Mesendoderm (in vitro differentiated cells): ENCODE measurements around the gene GADD45A.
A peak's percentile ranks its signal among the peaks of the same experiment; 100 is the strongest.

Experiments used
- DNase-seq: peaks from one replicate; pipeline ENCODE4 v3.0.0; 2013
- H2AK5ac ChIP-seq: 2 replicates; pipeline ENCODE4 v1.6.1; 2013; ENCODE audit warnings: low read length, inconsistent platforms
- H2BK120ac ChIP-seq: 2 replicates; pipeline ENCODE4 v1.6.1; 2013; ENCODE audit warnings: low read depth, mild to moderate bottlenecking, low read length, moderate library complexity, mixed read lengths
- H2BK15ac ChIP-seq: replicated peaks from 2 replicates; pipeline ENCODE4 v1.6.1; 2013; ENCODE audit warnings: low read depth, mild to moderate bottlenecking, moderate library complexity
- H2BK5ac ChIP-seq: 2 replicates; pipeline ENCODE4 v1.6.1; 2013; ENCODE audit warnings: low read length, inconsistent platforms
- H3K18ac ChIP-seq: 2 replicates; pipeline ENCODE4 v1.6.1; 2013; ENCODE audit warnings: mild to moderate bottlenecking, low read length, mixed read lengths
- H3K23ac ChIP-seq: one replicate; pipeline ENCODE4 v1.6.1; 2013; ENCODE audit warnings: low read length
- H3K27ac ChIP-seq: 2 replicates; pipeline ENCODE4 v1.5.1; 2013; ENCODE audit warnings: low read depth, mild to moderate bottlenecking, inconsistent platforms, low read length, moderate library complexity
- H3K27me3 ChIP-seq: 2 replicates; pipeline ENCODE4 v1.6.1; 2013; ENCODE audit warnings: low read length, control low read depth, mild to moderate bottlenecking, inconsistent platforms; ENCODE audit not compliant: insufficient read depth, poor library complexity
- H3K36me3 ChIP-seq: 2 replicates; pipeline ENCODE4 v1.6.1; 2013; ENCODE audit warnings: low read length, inconsistent platforms; ENCODE audit not compliant: control insufficient read depth, insufficient read depth
- H3K4ac ChIP-seq: one replicate; pipeline ENCODE4 v1.6.1; 2013; ENCODE audit warnings: low read depth, mild to moderate bottlenecking, low read length, moderate library complexity
- H3K4me1 ChIP-seq: 2 replicates; pipeline ENCODE4 v1.6.1; 2013; ENCODE audit warnings: low read depth, low read length, inconsistent platforms; ENCODE audit not compliant: control insufficient read depth
- H3K4me2 ChIP-seq: 2 replicates; pipeline ENCODE4 v1.6.1; 2013; ENCODE audit warnings: low read length
- H3K4me3 ChIP-seq: 2 replicates; pipeline ENCODE4 v1.5.1; 2013; ENCODE audit warnings: mild to moderate bottlenecking, low read length
- H3K56ac ChIP-seq: one replicate; pipeline ENCODE4 v1.6.1; 2013; ENCODE audit warnings: low read length
- H3K79me1 ChIP-seq: 2 replicates; pipeline ENCODE4 v1.6.1; 2013; ENCODE audit warnings: low read length, inconsistent platforms
- H3K79me2 ChIP-seq: 2 replicates; pipeline ENCODE4 v1.6.1; 2013; ENCODE audit warnings: mild to moderate bottlenecking, low read length; ENCODE audit not compliant: control insufficient read depth, insufficient read depth
- H3K9ac ChIP-seq: 2 replicates; pipeline ENCODE4 v1.6.1; 2013; ENCODE audit warnings: low read length, inconsistent platforms
- H4K5ac ChIP-seq: one replicate; pipeline ENCODE4 v1.6.1; 2013; ENCODE audit warnings: low read length
- H4K8ac ChIP-seq: one replicate; pipeline ENCODE4 v1.6.1; 2013; ENCODE audit warnings: low read depth, mild to moderate bottlenecking, control low read depth, low read length, moderate library complexity
- WGBS: extraction: QIAGEN DNeasy Blood & Tissue Kit; methylation state at CpG from one replicate; pipeline ENCODE4 v1.1.7; 2013; ENCODE audit warnings: low lambda C conversion rate, missing lambda C conversion rate; ENCODE audit not compliant: insufficient coverage; ENCODE audit errors: extremely low coverage; 5-methylcytosine and 5-hydroxymethylcytosine counted together

The GADD45A gene

GRCh38 chr1:67711158-67711854, 26.3 kb downstream of the GADD45A start:
- Histone ChIP-seq H2AK5ac (no peak overlapping the region), H3K4ac (no peak overlapping the region), H3K9ac (peak overlapping the region; percentile 5), H2BK15ac (no peak overlapping the region), H2BK120ac (peak overlapping the region; percentile 10), H4K5ac (no peak overlapping the region), H3K79me1 (no peaks in the 10 kb centered on the region), H2BK5ac (peak overlapping the region; percentile 43), H3K4me3 (no peak overlapping the region), H3K36me3 (no peaks in the 10 kb centered on the region), H3K4me1 (peaks cover 12% of the 10 kb centered on the region), H3K27ac (no peak overlapping the region), H3K79me2 (no peaks in the 10 kb centered on the region), H4K8ac (no peak overlapping the region), H3K18ac (peak overlapping the region; percentile 44), H3K27me3 (no peaks in the 10 kb centered on the region), H3K4me2 (no peak overlapping the region), H3K56ac (no peak overlapping the region), H3K23ac (no peak overlapping the region)
- DNase-seq = peak; percentile 70
- WGBS = no CpG with 5 or more reads among the region's 7 CpGs

GRCh38 chr1:67711855-67712212, 26.8 kb downstream of the GADD45A start:
- Histone ChIP-seq H3K36me3 (no peaks in the 10 kb centered on the region), H3K4me1 (peaks cover 12% of the 10 kb centered on the region), H4K5ac (no peak overlapping the region), H3K4me2 (no peak overlapping the region), H2BK120ac (peak overlapping the region; percentile 10), H3K4me3 (no peak overlapping the region), H3K27me3 (no peaks in the 10 kb centered on the region), H3K23ac (no peak overlapping the region), H3K4ac (no peak overlapping the region), H3K56ac (no peak overlapping the region), H4K8ac (no peak overlapping the region), H3K79me2 (no peaks in the 10 kb centered on the region), H3K18ac (peak overlapping the region; percentile 44), H3K9ac (peak overlapping the region; percentile 5), H2BK5ac (peak overlapping the region; percentile 6), H3K27ac (no peak overlapping the region), H2BK15ac (no peak overlapping the region), H3K79me1 (no peaks in the 10 kb centered on the region), H2AK5ac (no peak overlapping the region)
- no CpG with 5 or more reads among the region's 2 CpGs for WGBS
- peak; percentile 33 for DNase-seq

- H3K27me3 ChIP-seq = no peaks in the 10 kb centered on the region
These were observed 28.3 kb downstream of the GADD45A start for GRCh38 chr1:67713057-67713846.

GRCh38 chr1:67715819-67716218, 30.8 kb downstream of the GADD45A start:
- Histone ChIP-seq H3K56ac (no peak overlapping the region), H4K8ac (no peak overlapping the region), H3K27me3 (no peaks in the 10 kb centered on the region), H2BK120ac (no peak overlapping the region), H3K79me1 (no peaks in the 10 kb centered on the region), H3K79me2 (no peaks in the 10 kb centered on the region), H3K23ac (peak overlapping the region; percentile 84), H2AK5ac (no peak overlapping the region), H2BK15ac (no peak overlapping the region), H3K36me3 (no peaks in the 10 kb centered on the region), H3K4me2 (no peak overlapping the region), H3K9ac (no peak overlapping the region), H3K4me3 (no peak overlapping the region), H3K4ac (no peak overlapping the region), H3K18ac (no peak overlapping the region), H2BK5ac (no peak overlapping the region), H3K27ac (no peak overlapping the region), H3K4me1 (peaks cover 12% of the 10 kb centered on the region), H4K5ac (no peak overlapping the region)
- DNase-seq = no peak
- WGBS = no CpG with 5 or more reads among the region's 2 CpGs

More at GRCh38 chr1:67713057-67713846, 28.3 kb downstream of the GADD45A start:
- Histone ChIP-seq H4K8ac (no peak overlapping the region), H3K23ac (no peak overlapping the region), H3K4me3 (no peak overlapping the region), H3K4me2 (no peak overlapping the region), H3K4me1 (peaks cover 12% of the 10 kb centered on the region), H3K56ac (peak overlapping the region; percentile 65), H2AK5ac (no peak overlapping the region), H2BK15ac (no peak overlapping the region), H3K9ac (no peak overlapping the region), H2BK5ac (no peak overlapping the region), H4K5ac (no peak overlapping the region), H2BK120ac (no peak overlapping the region), H3K4ac (no peak overlapping the region), H3K36me3 (no peaks in the 10 kb centered on the region), H3K79me1 (no peaks in the 10 kb centered on the region), H3K27ac (no peak overlapping the region), H3K18ac (no peak overlapping the region), H3K79me2 (no peaks in the 10 kb centered on the region)
- DNase-seq = no peak
- no CpG with 5 or more reads among the region's 6 CpGs for WGBS

- no peaks in the 10 kb centered on the region for H3K27me3 ChIP-seq
- WGBS = no CpG with 5 or more reads among the region's 4 CpGs
- DNase-seq = no peak
These were observed 31.8 kb downstream of the GADD45A start for GRCh38 chr1:67716800-67717199.

More at GRCh38 chr1:67716800-67717199, 31.8 kb downstream of the GADD45A start:
- no peak overlapping the region for H3K56ac ChIP-seq
- H4K5ac ChIP-seq = no peak overlapping the region
- H3K79me1 ChIP-seq = no peaks in the 10 kb centered on the region
- no peak overlapping the region for H4K8ac ChIP-seq
- no peak overlapping the region for H2BK120ac ChIP-seq
- no peak overlapping the region for H3K4me2 ChIP-seq
- H3K79me2 ChIP-seq = no peaks in the 10 kb centered on the region
- H3K23ac ChIP-seq = no peak overlapping the region
- H2BK15ac ChIP-seq = no peak overlapping the region
- no peak overlapping the region for H3K18ac ChIP-seq
- H3K9ac ChIP-seq = no peak overlapping the region
- no peak overlapping the region for H3K4me3 ChIP-seq
- no peaks in the 10 kb centered on the region for H3K36me3 ChIP-seq
- no peak overlapping the region for H2BK5ac ChIP-seq
- H3K4ac ChIP-seq = no peak overlapping the region
- H2AK5ac ChIP-seq = no peak overlapping the region
- H3K4me1 ChIP-seq = peaks cover 14% of the 10 kb centered on the region
- no peak overlapping the region for H3K27ac ChIP-seq
